Gastroesophageal sphincter (tissue), 4 donors: ENCODE results near the gene HTR4. TPM values are rescaled to one million over a fixed set of nuclear protein-coding genes. Genes with fewer than 3 reads are reported as not detected.

ENCODE experiments used
- ATAC-seq: fragments of 150-250 bp; one replicate; pipeline ENCODE4 v1.9.1; 2016; ENCODE audit warnings: mild to moderate bottlenecking, moderate library complexity
- H3K27ac ChIP-seq, 4 donors: fragments of 200-600 bp; sonication (generic) in 3 of 4; 1 replicate in 3 of 4; 2 replicates in 1 of 4; pipeline ENCODE4 v1.5.1; 2016 to 2019
- H3K27me3 ChIP-seq: fragments of 200-600 bp; sonication (generic); one replicate; pipeline ENCODE4 v1.5.1; 2019
- H3K36me3 ChIP-seq, 2 donors: fragments of 200-600 bp; sonication (generic); one replicate each; pipeline ENCODE4 v1.5.1; 2019; ENCODE audit warnings: control low read depth in 1 of 2
- H3K4me1 ChIP-seq, 3 donors: fragments of 200-600 bp; sonication (generic); 1 replicate in 2 of 3; 2 replicates in 1 of 3; pipeline ENCODE4 v1.5.1; 2016 to 2019; ENCODE audit warnings: control low read depth in 2 of 3
- H3K4me3 ChIP-seq, 2 donors: fragments of 200-600 bp; sonication (generic); one replicate each; pipeline ENCODE4 v1.5.1; 2019; ENCODE audit warnings: mild to moderate bottlenecking in 1 of 2, moderate library complexity in 1 of 2
- H3K9me3 ChIP-seq, 3 donors: fragments of 200-600 bp; sonication (generic); one replicate each; pipeline ENCODE4 v1.5.1; 2017 to 2019; ENCODE audit warnings: control low read depth in 2 of 3
- EP300 ChIP-seq: sonication (generic); formaldehyde crosslinking; IDR thresholded peaks from one replicate; pipeline ENCODE4 v1.6.1; 2017; ENCODE audit warnings: antibody characterized with exemption, mild to moderate bottlenecking
- POLR2A ChIP-seq, 2 donors: fragments of 450-650 bp; IDR thresholded peaks; one replicate each; pipeline ENCODE4 v1.6.1; 2017; ENCODE audit warnings: antibody characterized with exemption in 2 of 2, mild to moderate bottlenecking in 2 of 2, moderate library complexity in 1 of 2
- POLR2AphosphoS5 ChIP-seq: sonication (generic); formaldehyde crosslinking; IDR thresholded peaks from one replicate; pipeline ENCODE4 v1.6.1; 2017; ENCODE audit warnings: antibody characterized with exemption
- WGBS, 2 donors: methylation state at CpG; one replicate each; pipeline ENCODE4 v1.1.5; 2018; ENCODE audit warnings: low coverage in 1 of 2; 5-methylcytosine and 5-hydroxymethylcytosine counted together
- total RNA-seq, 4 donors: library from RNA; depleted of rRNA; stranded (reverse); fragments of >200 nt; gene quantifications; one replicate each; pipeline ENCODE4 v1.1.0, GENCODE V29; 2016
- TF ChIP-seq, protein P1 (sequence below), 4 experiments: fragments of 200-600 bp in 2 of 4; fragments of 450-650 bp in 2 of 4; sonication (generic) in 1 of 4; IDR thresholded peaks; one replicate each; pipeline ENCODE4 v1.5.1; 2017 to 2019; ENCODE audit warnings: antibody characterized with exemption in 4 of 4, mild to moderate bottlenecking in 2 of 4, moderate library complexity in 2 of 4

Gene HTR4
- total RNA-seq, 4 donors from 2014 or later, result 0.27 to 1.0 TPM; not detected in 2

DNA sequence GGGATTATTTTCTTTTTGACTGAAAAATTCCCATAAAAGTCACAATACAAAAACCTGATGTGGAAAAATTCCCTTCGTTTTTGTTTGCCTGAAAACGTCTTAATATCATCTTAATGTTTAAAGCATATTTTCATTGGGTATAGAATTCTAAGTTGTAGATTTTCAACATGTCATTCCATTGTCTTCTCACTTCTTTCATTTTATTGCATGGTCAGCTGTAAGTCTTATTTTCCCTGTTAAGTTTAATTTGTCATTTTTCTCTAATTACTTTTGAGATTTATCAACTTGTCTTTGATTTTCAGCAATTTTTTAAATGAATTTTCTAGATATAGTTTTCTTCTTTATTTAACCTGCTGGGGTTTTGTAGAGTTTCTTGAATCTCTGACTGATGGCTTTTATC is 138.9 kb downstream of the HTR4 start:
- TF ChIP-seq POLR2AphosphoS5 (no peak), EP300 (no peak), POLR2A (IDR thresholded peaks at IDR 0.05) (no peak)
- TF ChIP-seq, protein P1, sequence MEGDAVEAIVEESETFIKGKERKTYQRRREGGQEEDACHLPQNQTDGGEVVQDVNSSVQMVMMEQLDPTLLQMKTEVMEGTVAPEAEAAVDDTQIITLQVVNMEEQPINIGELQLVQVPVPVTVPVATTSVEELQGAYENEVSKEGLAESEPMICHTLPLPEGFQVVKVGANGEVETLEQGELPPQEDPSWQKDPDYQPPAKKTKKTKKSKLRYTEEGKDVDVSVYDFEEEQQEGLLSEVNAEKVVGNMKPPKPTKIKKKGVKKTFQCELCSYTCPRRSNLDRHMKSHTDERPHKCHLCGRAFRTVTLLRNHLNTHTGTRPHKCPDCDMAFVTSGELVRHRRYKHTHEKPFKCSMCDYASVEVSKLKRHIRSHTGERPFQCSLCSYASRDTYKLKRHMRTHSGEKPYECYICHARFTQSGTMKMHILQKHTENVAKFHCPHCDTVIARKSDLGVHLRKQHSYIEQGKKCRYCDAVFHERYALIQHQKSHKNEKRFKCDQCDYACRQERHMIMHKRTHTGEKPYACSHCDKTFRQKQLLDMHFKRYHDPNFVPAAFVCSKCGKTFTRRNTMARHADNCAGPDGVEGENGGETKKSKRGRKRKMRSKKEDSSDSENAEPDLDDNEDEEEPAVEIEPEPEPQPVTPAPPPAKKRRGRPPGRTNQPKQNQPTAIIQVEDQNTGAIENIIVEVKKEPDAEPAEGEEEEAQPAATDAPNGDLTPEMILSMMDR (IDR thresholded peaks at IDR 0.05), result no peak
- Histone ChIP-seq H3K36me3 (no peaks in the 10 kb centered on the region), H3K9me3 (no peaks in the 10 kb centered on the region), H3K4me3 (no peak overlapping the region), H3K27ac (no peak overlapping the region), H3K27me3 (no peaks in the 10 kb centered on the region), H3K4me1 (no peaks in the 10 kb centered on the region)
- ATAC-seq, result no peak
- WGBS, 2 donors, result 68 to 76% methylated on average over 2 of the region's 2 CpGs

DNA sequence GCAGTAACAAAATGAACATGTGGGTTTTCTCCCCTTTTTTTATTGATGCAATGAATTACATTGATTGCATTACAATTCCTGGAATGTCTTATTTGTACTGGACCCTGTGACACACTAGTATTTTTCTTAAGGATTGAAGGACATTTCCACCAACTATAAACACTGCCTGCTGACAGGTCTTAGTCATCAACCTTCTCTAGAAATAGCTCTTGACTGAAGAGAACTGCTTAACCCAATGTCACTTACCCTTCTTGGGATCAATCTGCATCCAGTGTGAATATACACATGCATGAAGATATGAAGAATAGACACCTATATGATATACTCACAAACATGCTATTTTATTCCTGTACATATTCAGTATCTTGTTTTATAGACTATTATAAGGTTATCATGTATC is 140.0 kb downstream of the HTR4 start:
- Histone ChIP-seq H3K4me1 (no peaks in the 10 kb centered on the region), H3K27ac (no peak overlapping the region), H3K9me3 (no peaks in the 10 kb centered on the region), H3K4me3 (no peak overlapping the region), H3K36me3 (no peaks in the 10 kb centered on the region), H3K27me3 (no peaks in the 10 kb centered on the region)
- ATAC-seq, result no peak
- no peak for TF ChIP-seq EP300
- TF ChIP-seq POLR2A (IDR thresholded peaks at IDR 0.05), result no peak
- no peak for TF ChIP-seq POLR2AphosphoS5
- TF ChIP-seq, protein P1 (IDR thresholded peaks at IDR 0.05), result no peak

DNA sequence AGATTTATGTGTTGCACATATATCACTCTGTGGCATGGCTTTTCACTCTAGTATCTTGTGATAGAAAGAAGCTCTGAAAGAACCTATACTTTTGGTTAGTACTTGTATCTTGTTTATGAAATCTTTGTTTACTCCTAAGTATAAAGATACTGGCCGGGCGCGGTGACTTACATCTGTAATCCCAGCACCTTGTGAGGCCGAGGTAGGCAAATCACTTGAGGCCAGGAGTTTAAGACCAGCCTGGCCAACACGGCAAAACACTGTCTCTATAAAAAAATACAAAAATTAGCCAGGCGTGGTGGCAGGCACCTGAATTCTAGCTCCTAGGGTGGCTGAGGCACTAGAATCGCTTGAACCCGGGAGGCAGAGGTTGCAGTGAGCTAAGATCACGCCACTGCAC is 141.8 kb downstream of the HTR4 start:
- no peaks in the 10 kb centered on the region for H3K27me3 ChIP-seq
- H3K4me1 ChIP-seq, result no peaks in the 10 kb centered on the region
- H3K27ac ChIP-seq, result no peak overlapping the region
- H3K4me3 ChIP-seq, result no peak overlapping the region
- H3K9me3 ChIP-seq, result no peaks in the 10 kb centered on the region
- no peaks in the 10 kb centered on the region for H3K36me3 ChIP-seq
- no peak for ATAC-seq
- TF ChIP-seq, protein P1 (IDR thresholded peaks at IDR 0.05), result no peak
- no peak for TF ChIP-seq EP300
- no peak for TF ChIP-seq POLR2A (IDR thresholded peaks at IDR 0.05)
- TF ChIP-seq POLR2AphosphoS5, result no peak
- 78 to 80% methylated on average over 4 to 8 of the region's 9 CpGs for WGBS, 2 donors

DNA sequence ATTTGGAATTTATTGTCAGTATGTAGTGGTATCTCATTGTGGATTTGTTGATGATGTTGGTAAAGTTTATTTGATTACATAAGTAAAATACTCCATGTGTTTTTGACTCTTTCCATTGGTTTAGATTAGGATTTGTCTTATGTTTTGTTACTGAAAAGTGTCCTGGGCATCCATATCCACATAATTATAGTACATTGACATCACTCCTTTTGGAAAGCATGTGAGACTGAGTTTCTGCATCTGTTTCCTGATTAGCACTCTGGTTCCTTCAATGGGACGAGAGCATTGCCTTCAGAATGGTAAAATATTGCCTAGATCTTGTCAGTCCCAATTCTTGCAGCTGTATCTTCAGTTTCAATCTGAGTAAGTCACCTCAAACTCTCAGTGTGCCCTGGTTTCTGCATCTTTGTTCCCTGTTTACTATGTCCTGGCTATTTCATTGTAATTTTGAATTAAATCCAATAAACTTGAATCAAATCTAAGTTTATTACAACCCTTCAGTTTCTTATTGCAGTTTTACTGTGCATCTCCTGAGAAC is 142.4 kb downstream of the HTR4 start:
- WGBS, 2 donors, result 0 to 13% methylated on average over 1 of the region's 1 CpG

DNA sequence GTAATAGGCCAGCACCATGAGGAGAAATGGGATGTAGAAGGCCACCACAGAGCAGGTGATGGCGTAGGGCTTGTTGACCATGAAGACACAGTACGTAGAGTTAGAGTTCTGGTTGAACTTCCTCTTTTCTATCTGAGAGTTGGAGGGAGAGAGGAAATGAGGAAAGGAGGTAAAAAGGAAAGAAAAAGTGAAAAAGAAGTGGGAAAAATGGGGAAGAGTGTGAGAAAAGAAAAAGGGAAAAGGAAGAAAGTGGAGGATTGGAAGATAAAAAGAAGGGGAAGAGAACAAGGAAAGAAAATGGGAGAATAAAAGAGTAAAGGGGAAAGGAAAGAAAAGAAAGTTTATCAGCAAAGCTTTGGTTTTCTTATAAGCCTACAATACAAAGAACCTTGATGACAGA is 144.4 kb downstream of the HTR4 start:
- ATAC-seq, result no peak
- TF ChIP-seq EP300, result no peak
- no peak for TF ChIP-seq POLR2AphosphoS5
- TF ChIP-seq, protein P1 (IDR thresholded peaks at IDR 0.05), result no peak
- no peak for TF ChIP-seq POLR2A (IDR thresholded peaks at IDR 0.05)
- H3K9me3 ChIP-seq, result no peaks in the 10 kb centered on the region
- no peaks in the 10 kb centered on the region for H3K36me3 ChIP-seq
- 74 to 100% methylated on average over 1 to 2 of the region's 2 CpGs for WGBS, 2 donors
- H3K27me3 ChIP-seq, result no peaks in the 10 kb centered on the region
- no peak overlapping the region for H3K27ac ChIP-seq
- H3K4me1 ChIP-seq, result no peaks in the 10 kb centered on the region
- H3K4me3 ChIP-seq, result no peak overlapping the region

More for the DNA sequence above, 142.4 kb downstream of the HTR4 start:
- no peak for ATAC-seq
- Histone ChIP-seq H3K36me3 (no peaks in the 10 kb centered on the region), H3K4me3 (no peak overlapping the region), H3K27me3 (no peaks in the 10 kb centered on the region), H3K27ac (no peak overlapping the region), H3K4me1 (no peaks in the 10 kb centered on the region), H3K9me3 (no peaks in the 10 kb centered on the region)
- TF ChIP-seq, protein P1 (IDR thresholded peaks at IDR 0.05), result no peak
- TF ChIP-seq EP300, result no peak
- no peak for TF ChIP-seq POLR2A (IDR thresholded peaks at IDR 0.05)
- TF ChIP-seq POLR2AphosphoS5, result no peak
